ENCODE data around the gene STK33.

The STK33 gene

DNA sequence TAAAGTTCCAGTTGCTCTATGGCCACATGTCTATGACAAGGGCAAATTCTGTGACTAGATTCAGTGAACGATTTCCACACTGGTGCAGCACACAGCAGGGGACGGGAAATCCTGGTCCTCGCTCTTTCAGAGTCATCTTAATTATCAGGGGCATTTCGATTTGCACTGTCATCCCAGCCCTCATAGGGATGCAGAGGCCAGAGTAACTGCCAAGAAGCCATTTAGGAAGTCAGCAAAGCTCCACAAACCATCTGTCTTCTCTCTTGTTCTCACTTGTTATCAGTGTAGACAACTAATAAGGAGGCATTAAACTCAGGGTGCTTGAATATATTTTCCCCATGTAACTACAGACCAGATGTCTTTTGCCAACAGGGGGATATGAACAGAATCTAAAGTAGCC lies 151.7 kb downstream of the STK33 start:
- CTCF ChIA-PET, result no interaction called here
- no peak overlapping the region for H3K27ac ChIP-seq (ENCODE audit: extremely low read depth, low read depth, low read length)
- POLR2A ChIA-PET, result no interaction called here

DNA sequence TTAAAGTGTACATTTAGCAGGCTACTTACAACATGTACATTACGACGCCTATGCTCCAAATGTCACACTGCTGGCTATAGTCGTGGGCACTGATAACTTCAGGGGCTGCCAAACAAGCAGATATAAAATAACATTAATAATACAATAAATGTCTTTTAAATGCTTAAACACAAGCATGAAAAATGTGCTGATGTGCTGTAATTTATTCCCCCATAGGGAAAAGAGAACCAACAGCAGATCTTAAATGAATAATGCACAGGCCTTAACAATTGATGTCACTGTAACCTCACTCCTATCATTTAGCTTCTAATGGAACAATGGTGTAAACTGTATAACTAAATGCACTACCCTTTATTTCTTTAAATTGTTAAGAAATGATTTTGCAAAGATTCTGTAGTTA lies 153.4 kb downstream of the STK33 start:
- no peak overlapping the region for H3K4me3 ChIP-seq (ENCODE audit: low read depth, low read length)
- peaks cover 0 to 4% of the 10 kb centered on the region in 2 experiments; a peak in 2 of 3 replicates for H3K36me3 ChIP-seq (ENCODE audit: control insufficient read depth in 2 of 2, insufficient read depth in 1 of 2, low read length in 2 of 2)
- H3K9me3 ChIP-seq (ENCODE audit: control insufficient read depth, insufficient read depth, low read depth, low read length), result no peaks in the 10 kb centered on the region
- no peak for TF ChIP-seq OSR2 (tag by site-specific recombination; IDR thresholded peaks at IDR 0.05)
- TF ChIP-seq, protein P1, sequence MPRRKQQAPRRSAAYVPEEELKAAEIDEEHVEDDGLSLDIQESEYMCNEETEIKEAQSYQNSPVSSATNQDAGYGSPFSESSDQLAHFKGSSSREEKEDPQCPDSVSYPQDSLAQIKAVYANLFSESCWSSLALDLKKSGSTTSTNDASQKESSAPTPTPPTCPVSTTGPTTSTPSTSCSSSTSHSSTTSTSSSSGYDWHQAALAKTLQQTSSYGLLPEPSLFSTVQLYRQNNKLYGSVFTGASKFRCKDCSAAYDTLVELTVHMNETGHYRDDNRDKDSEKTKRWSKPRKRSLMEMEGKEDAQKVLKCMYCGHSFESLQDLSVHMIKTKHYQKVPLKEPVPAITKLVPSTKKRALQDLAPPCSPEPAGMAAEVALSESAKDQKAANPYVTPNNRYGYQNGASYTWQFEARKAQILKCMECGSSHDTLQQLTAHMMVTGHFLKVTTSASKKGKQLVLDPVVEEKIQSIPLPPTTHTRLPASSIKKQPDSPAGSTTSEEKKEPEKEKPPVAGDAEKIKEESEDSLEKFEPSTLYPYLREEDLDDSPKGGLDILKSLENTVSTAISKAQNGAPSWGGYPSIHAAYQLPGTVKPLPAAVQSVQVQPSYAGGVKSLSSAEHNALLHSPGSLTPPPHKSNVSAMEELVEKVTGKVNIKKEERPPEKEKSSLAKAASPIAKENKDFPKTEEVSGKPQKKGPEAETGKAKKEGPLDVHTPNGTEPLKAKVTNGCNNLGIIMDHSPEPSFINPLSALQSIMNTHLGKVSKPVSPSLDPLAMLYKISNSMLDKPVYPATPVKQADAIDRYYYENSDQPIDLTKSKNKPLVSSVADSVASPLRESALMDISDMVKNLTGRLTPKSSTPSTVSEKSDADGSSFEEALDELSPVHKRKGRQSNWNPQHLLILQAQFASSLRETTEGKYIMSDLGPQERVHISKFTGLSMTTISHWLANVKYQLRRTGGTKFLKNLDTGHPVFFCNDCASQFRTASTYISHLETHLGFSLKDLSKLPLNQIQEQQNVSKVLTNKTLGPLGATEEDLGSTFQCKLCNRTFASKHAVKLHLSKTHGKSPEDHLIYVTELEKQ (tag by site-specific recombination; IDR thresholded peaks at IDR 0.05; ENCODE audit: borderline replicate concordance), result no peak
- TF ChIP-seq SP2 (tag by site-specific recombination; IDR thresholded peaks at IDR 0.05), result no peak
- ChIA-PET CTCF (no interaction called here), POLR2A (no interaction called here)
- H3K4me1 ChIP-seq (ENCODE audit: control insufficient read depth, insufficient read depth, low read length), result no peaks in the 10 kb centered on the region
- H3K27ac ChIP-seq (ENCODE audit: extremely low read depth, low read depth, low read length), result no peak overlapping the region

More for the DNA sequence above, 151.7 kb downstream of the STK33 start:
- no peak overlapping the region for H3K4me3 ChIP-seq (ENCODE audit: low read depth, low read length)
- H3K9me3 ChIP-seq (ENCODE audit: control insufficient read depth, insufficient read depth, low read depth, low read length), result no peaks in the 10 kb centered on the region
- H3K36me3 ChIP-seq (ENCODE audit: control insufficient read depth in 2 of 2, insufficient read depth in 1 of 2, low read length in 2 of 2), result peaks cover 0 to 2% of the 10 kb centered on the region in 2 experiments; a peak in 2 of 3 replicates
- TF ChIP-seq ZNF404 (tag by site-specific recombination; IDR thresholded peaks at IDR 0.05), result no peak
- TF ChIP-seq, protein P2, sequence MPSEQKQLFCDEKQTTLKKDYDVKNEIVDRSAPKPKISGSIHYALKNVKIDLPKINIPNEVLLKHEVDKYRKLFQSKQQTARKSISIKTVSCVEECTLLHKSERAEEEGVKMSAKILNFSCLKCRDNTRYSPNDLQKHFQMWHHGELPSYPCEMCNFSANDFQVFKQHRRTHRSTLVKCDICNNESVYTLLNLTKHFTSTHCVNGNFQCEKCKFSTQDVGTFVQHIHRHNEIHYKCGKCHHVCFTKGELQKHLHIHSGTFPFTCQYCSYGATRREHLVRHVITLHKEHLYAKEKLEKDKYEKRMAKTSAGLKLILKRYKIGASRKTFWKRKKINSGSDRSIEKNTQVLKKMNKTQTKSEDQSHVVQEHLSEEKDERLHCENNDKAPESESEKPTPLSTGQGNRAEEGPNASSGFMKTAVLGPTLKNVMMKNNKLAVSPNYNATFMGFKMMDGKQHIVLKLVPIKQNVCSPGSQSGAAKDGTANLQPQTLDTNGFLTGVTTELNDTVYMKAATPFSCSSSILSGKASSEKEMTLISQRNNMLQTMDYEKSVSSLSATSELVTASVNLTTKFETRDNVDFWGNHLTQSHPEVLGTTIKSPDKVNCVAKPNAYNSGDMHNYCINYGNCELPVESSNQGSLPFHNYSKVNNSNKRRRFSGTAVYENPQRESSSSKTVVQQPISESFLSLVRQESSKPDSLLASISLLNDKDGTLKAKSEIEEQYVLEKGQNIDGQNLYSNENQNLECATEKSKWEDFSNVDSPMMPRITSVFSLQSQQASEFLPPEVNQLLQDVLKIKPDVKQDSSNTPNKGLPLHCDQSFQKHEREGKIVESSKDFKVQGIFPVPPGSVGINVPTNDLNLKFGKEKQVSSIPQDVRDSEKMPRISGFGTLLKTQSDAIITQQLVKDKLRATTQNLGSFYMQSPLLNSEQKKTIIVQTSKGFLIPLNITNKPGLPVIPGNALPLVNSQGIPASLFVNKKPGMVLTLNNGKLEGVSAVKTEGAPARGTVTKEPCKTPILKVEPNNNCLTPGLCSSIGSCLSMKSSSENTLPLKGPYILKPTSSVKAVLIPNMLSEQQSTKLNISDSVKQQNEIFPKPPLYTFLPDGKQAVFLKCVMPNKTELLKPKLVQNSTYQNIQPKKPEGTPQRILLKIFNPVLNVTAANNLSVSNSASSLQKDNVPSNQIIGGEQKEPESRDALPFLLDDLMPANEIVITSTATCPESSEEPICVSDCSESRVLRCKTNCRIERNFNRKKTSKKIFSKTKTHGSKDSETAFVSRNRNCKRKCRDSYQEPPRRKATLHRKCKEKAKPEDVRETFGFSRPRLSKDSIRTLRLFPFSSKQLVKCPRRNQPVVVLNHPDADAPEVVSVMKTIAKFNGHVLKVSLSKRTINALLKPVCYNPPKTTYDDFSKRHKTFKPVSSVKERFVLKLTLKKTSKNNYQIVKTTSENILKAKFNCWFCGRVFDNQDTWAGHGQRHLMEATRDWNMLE (tag by site-specific recombination; conservative IDR thresholded peaks at IDR 0.05; ENCODE audit: low read depth), result no peak
- no peak for TF ChIP-seq ZNF555 (tag by site-specific recombination; conservative IDR thresholded peaks at IDR 0.05)
- TF ChIP-seq PRDM4 (tag by site-specific recombination; IDR thresholded peaks at IDR 0.05), result no peak
- no peak for TF ChIP-seq ZNF2 (tag by site-specific recombination; IDR thresholded peaks at IDR 0.05)
- no peak for TF ChIP-seq ZNF768 (tag by site-specific recombination; IDR thresholded peaks at IDR 0.05)
- TF ChIP-seq YY2 (tag by site-specific recombination; IDR thresholded peaks at IDR 0.05), result no peak
- no peak for TF ChIP-seq SCRT1 (tag by site-specific recombination; IDR thresholded peaks at IDR 0.05; ENCODE audit: borderline replicate concordance)
- no peak for TF ChIP-seq ZNF132 (tag by site-specific recombination; IDR thresholded peaks at IDR 0.05; ENCODE audit: borderline replicate concordance)
- no peak for TF ChIP-seq ZNF10 (tag by site-specific recombination; IDR thresholded peaks at IDR 0.05)
- no peak for TF ChIP-seq ZBTB20 (tag by site-specific recombination; IDR thresholded peaks at IDR 0.05)
- TF ChIP-seq BCL11B (tag by site-specific recombination; IDR thresholded peaks at IDR 0.05; ENCODE audit: low read depth), result no peak
- no peak for TF ChIP-seq PATZ1 (tag by site-specific recombination; IDR thresholded peaks at IDR 0.05)
- no peak for TF ChIP-seq ZNF324 (tag by site-specific recombination; IDR thresholded peaks at IDR 0.05)
- no peak for TF ChIP-seq ZNF837 (tag by site-specific recombination; IDR thresholded peaks at IDR 0.05)
- H3K4me1 ChIP-seq (ENCODE audit: control insufficient read depth, insufficient read depth, low read length), result no peaks in the 10 kb centered on the region

Data from HEK293 (cell line).